Fibroblast of lung (primary cell): ENCODE results near the gene MANSC1.

Source experiments
- CTCF ChIP-seq, 2 donors: IDR thresholded peaks in 1 of 2; conservative IDR thresholded peaks in 1 of 2; 1 replicate in 1 of 2; 2 replicates in 1 of 2; pipeline ENCODE4 v1.5.1; 2011 to 2012; ENCODE audit warnings: low read length in 2 of 2, control low read depth in 1 of 2, inconsistent platforms in 1 of 2, low read depth in 1 of 2, mild to moderate bottlenecking in 1 of 2
- EZH2 ChIP-seq: IDR thresholded peaks from 2 replicates; pipeline ENCODE4 v1.5.1; 2012; ENCODE audit warnings: low read length, control low read depth, mild to moderate bottlenecking; ENCODE audit errors: missing control alignments

- TF ChIP-seq CTCF (conservative IDR thresholded peaks at IDR 0.05 in 1 of 2, IDR thresholded peaks at IDR 0.05 in 1 of 2; ENCODE audit: low read depth in 1 of 2, low read length in 2 of 2): no peak
- TF ChIP-seq EZH2: no peak
These were observed 3.2 kb upstream of the MANSC1 start for GRCh38 chr12:12353276-12353675.
